K562 (cell line): Measurements from ENCODE around the gene ATP6V0D1. TPM values are rescaled to one million over a fixed set of nuclear protein-coding genes. Genes with fewer than 3 reads are reported as not detected.

Source experiments
- ARID2 ChIP-seq: fragments of 450-650 bp; IDR thresholded peaks from 2 replicates; pipeline ENCODE4 v1.6.1; 2017; ENCODE audit warnings: antibody characterized with exemption, mild to moderate bottlenecking
- ATF2 ChIP-seq: sonication (generic); formaldehyde crosslinking; IDR thresholded peaks from 2 replicates; pipeline ENCODE4 v1.8.1; 2022; ENCODE audit warnings: missing genetic modification reagents
- CREB5 ChIP-seq: fragments of 250-450 bp; sonication (Bioruptor Pico); IDR thresholded peaks from 2 replicates; pipeline ENCODE4 v1.5.0; 2020; ENCODE audit warnings: mild to moderate bottlenecking
- DDX20 ChIP-seq: fragments of 450-650 bp; IDR thresholded peaks from 2 replicates; pipeline ENCODE4 v1.6.1; 2016; ENCODE audit warnings: missing genetic modification characterization, low read depth, mild to moderate bottlenecking, missing compliant biosample characterization, moderate library complexity
- KAT2B ChIP-seq: IDR thresholded peaks from one replicate; pipeline ENCODE4 v1.6.1; 2012; ENCODE audit warnings: low read depth, mild to moderate bottlenecking, control low read depth, inconsistent platforms, low read length, moderate library complexity
- KDM1A ChIP-seq, 2 experiments: fragments of 450-650 bp; IDR thresholded peaks; 2 replicates each; pipeline ENCODE4 v1.6.1; 2016; ENCODE audit warnings: mild to moderate bottlenecking in 2 of 2
- KHSRP ChIP-seq: fragments of 450-650 bp; IDR thresholded peaks from 2 replicates; pipeline ENCODE4 v1.6.1; 2017
- MCM2 ChIP-seq: fragments of 450-650 bp; IDR thresholded peaks from 2 replicates; pipeline ENCODE4 v1.6.1; 2017; ENCODE audit warnings: low read depth, mild to moderate bottlenecking
- NBN ChIP-seq: fragments of 450-650 bp; IDR thresholded peaks from 2 replicates; pipeline ENCODE4 v1.6.1; 2016; ENCODE audit warnings: low read depth, mild to moderate bottlenecking
- NFATC3 ChIP-seq: fragments of 450-650 bp; IDR thresholded peaks from 2 replicates; pipeline ENCODE4 v1.6.1; 2017; ENCODE audit warnings: mild to moderate bottlenecking
- NRF1 ChIP-seq, 2 experiments: fragments of 450-650 bp; IDR thresholded peaks in 1 of 2; conservative IDR thresholded peaks in 1 of 2; 2 replicates each; pipeline ENCODE4 v1.6.1; 2014; ENCODE audit warnings: mild to moderate bottlenecking in 2 of 2
- PCBP2 ChIP-seq: fragments of 200-400 bp; formaldehyde crosslinking; IDR thresholded peaks from 2 replicates; pipeline ENCODE4 v1.6.1; 2018; ENCODE audit warnings: low read length, low read depth, mild to moderate bottlenecking, moderate library complexity; ENCODE audit not compliant: poor library complexity, severe bottlenecking
- PYGO2 ChIP-seq: fragments of 450-650 bp; IDR thresholded peaks from 2 replicates; pipeline ENCODE4 v1.6.1; 2016; ENCODE audit warnings: mild to moderate bottlenecking, missing genetic modification characterization, moderate library complexity, missing compliant biosample characterization
- RFX5 ChIP-seq: IDR thresholded peaks from 2 replicates; pipeline ENCODE4 v1.6.1; 2011; ENCODE audit warnings: low read depth, mild to moderate bottlenecking, improper control_type of control experiment, low read length
- SAP30 ChIP-seq: fragments of 200-600 bp; sonication (generic); IDR thresholded peaks from 2 replicates; pipeline ENCODE4 v1.6.1; 2012; ENCODE audit warnings: borderline replicate concordance, low read depth, mild to moderate bottlenecking, moderate library complexity, low read length, control low read depth, inconsistent platforms; ENCODE audit not compliant: insufficient read depth, poor library complexity, severe bottlenecking
- SMAD2 ChIP-seq: fragments of 150-350 bp; IDR thresholded peaks from 2 replicates; pipeline ENCODE4 v1.6.1; 2014; ENCODE audit warnings: low read depth, mild to moderate bottlenecking, low read length
- STAT5A ChIP-seq: IDR thresholded peaks from 2 replicates; pipeline ENCODE4 v1.6.1; 2012; ENCODE audit warnings: low read length, inconsistent platforms, borderline replicate concordance
- TEAD4 ChIP-seq, 2 experiments: sonication (generic) in 1 of 2; formaldehyde crosslinking in 1 of 2; IDR thresholded peaks; 2 replicates each; pipeline versions ENCODE4 v1.6.1 to v1.8.0; 2012 to 2022; ENCODE audit warnings: borderline replicate concordance in 1 of 2, inconsistent platforms in 1 of 2, low read length in 1 of 2, mild to moderate bottlenecking in 1 of 2, missing genetic modification reagents in 1 of 2
- VEZF1 ChIP-seq: fragments of 200-800 bp; sonication (Bioruptor generic); IDR thresholded peaks from 2 replicates; pipeline ENCODE4 v1.6.1; 2017; ENCODE audit warnings: missing genetic modification characterization, missing compliant biosample characterization
- XRCC4 ChIP-seq: IDR thresholded peaks from one replicate; pipeline ENCODE4 v1.6.1; 2011; ENCODE audit not compliant: insufficient read depth, insufficient read length; ENCODE audit errors: extremely low read depth
- ZFP36 ChIP-seq: fragments of 150-350 bp; IDR thresholded peaks from 2 replicates; pipeline ENCODE4 v1.6.1; 2018; ENCODE audit warnings: low read length, low read depth; ENCODE audit not compliant: partially characterized antibody
- polyA plus RNA-seq, 8 experiments: library from polyadenylated mRNA; depleted of rRNA in 4 of 8; stranded (reverse) in 5 of 8; unstranded in 3 of 8; fragments of >200 nt; fragmentation: Nextera tagmentation in 2 of 8; fragmentation: Illumina TruSeq in 1 of 8; extraction: Ambion mirVana in 2 of 8; extraction: Trizol in 1 of 8; gene quantifications; 2 replicates each; pipeline versions ENCODE4 v1.2.1 to v1.2.3, GENCODE V29; 2011 to 2014; ENCODE audit warnings: inconsistent platforms in 1 of 8, missing spikeins in 1 of 8
- total RNA-seq, 7 experiments: library from RNA; depleted of rRNA in 6 of 7; stranded (reverse); fragments of >200 nt in 6 of 7; fragmentation: Illumina TruSeq in 2 of 7; extraction: Trizol in 2 of 7; gene quantifications; 2 replicates each; pipeline versions ENCODE4 v1.2.1 to v1.2.3, GENCODE V29; 2011 to 2021; ENCODE audit warnings: low replicate concordance in 1 of 7

Gene ATP6V0D1
- total and polyA plus RNA-seq, 9 of the 15 experiments (the other 6 are each of a cell fraction or from before 2014, with no cell fraction given) = 23.2 to 69.7 (median 45.6) TPM

- TF ChIP-seq ATF2 (CRISPR knock-in tag) = no peak
- TF ChIP-seq KDM1A (IDR thresholded peaks at IDR 0.05) = peak; percentile 77 to 93
- no peak for TF ChIP-seq CREB5
- TF ChIP-seq NFATC3 = peak; percentile 87; the same call in 1 of the 2 replicates
- peak; percentile 53 for TF ChIP-seq VEZF1
- TF ChIP-seq MCM2 = no peak
- TF ChIP-seq NRF1 (conservative IDR thresholded peaks at IDR 0.05 in 1 of 2, IDR thresholded peaks at IDR 0.05 in 1 of 2) = peak in 1 of 2 experiments; percentile 50; a peak in 3 of 4 replicates
- no peak for TF ChIP-seq PYGO2 (tag)
- no peak for TF ChIP-seq PCBP2
- no peak for TF ChIP-seq RFX5
- TF ChIP-seq DDX20 (tag) = no peak
- TF ChIP-seq SAP30 = no peak
- no peak for TF ChIP-seq XRCC4
- no peak for TF ChIP-seq ARID2
- no peak for TF ChIP-seq KHSRP
- TF ChIP-seq ZFP36 = no peak
- TF ChIP-seq KAT2B = no peak
- peak; percentile 76 for TF ChIP-seq NBN
- TF ChIP-seq TEAD4 (IDR thresholded peaks at IDR 0.05; ENCODE audit: low read length) = peak; percentile 4; the same call in 1 of the 2 replicates
- no peak for TF ChIP-seq TEAD4 (CRISPR knock-in tag; IDR thresholded peaks at IDR 0.05; ENCODE audit: borderline replicate concordance)
- no peak for TF ChIP-seq SMAD2
- no peak for TF ChIP-seq STAT5A
Measured at GRCh38 chr16:67504031-67505021, 23.4 kb upstream of the ATP6V0D1 start (continued).
